CD4-positive, alpha-beta T cell treated with Interleukin-6 at 100 ng/mL for 8 hours (primary cell): ENCODE results near the gene CCNI.
"Not testable (repeated sequence)": the region's sequence is repeated elsewhere in the genome, so short reads cannot be mapped to it uniquely, and the experiment has no call there.

Experiments used
- DNase-seq: peaks from one replicate; pipeline ENCODE4 v3.0.0-alpha.2; 2020; ENCODE audit warnings: mixed read lengths, low spot score

The CCNI gene, protein sequence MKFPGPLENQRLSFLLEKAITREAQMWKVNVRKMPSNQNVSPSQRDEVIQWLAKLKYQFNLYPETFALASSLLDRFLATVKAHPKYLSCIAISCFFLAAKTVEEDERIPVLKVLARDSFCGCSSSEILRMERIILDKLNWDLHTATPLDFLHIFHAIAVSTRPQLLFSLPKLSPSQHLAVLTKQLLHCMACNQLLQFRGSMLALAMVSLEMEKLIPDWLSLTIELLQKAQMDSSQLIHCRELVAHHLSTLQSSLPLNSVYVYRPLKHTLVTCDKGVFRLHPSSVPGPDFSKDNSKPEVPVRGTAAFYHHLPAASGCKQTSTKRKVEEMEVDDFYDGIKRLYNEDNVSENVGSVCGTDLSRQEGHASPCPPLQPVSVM

DNA sequence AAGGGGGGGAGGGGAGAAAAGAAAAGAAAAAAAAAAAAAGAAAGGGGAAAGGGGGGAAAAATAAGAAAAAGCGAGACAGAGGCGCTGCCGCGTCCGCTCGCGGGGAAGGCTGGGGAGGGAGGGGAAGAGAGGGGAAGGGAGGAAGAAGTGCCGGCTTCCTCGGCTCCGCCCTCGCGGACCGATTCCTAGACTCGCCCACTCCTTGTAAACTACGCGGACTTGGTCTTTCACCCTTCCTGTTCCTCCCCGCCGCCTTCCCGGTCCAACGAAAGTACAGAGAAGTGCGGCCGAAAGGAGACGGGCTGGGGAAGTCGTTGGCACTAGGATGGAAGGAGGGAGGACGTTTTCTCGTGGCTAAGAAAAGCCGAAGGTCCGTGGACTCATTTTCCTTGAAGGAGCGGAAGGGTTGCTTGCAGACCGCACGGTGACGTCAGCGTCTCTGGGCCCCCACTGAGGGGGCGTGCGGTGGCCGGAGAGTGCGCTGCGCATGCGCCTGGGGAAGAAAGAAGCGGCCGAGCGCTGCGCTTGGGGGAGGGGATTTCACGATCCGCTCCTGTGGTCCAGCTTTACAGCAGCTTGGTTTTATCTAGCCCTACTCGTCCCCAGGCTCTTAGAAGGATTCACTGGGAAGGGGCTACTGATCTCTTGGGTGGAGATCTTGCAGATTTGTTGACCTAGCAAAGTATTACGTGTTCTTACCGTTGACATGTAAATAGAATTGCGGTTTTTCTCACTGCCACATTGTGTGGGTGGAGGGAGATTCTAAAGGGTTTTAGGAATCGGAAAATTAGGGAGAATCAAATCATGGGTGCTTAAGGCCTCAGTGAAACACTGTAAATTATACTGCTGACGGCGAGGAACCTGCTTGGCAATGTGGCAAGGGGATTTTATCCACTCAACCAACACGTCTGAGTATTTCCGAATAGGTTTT, at the start of gene CCNI:
Gene CCNI, minus strand, starts transcription at position 121 of the 931 bp plus-strand sequence. CDS start 9,627 bp downstream, outside the sequence.
- DNase-seq, result peak; percentile 91

DNA sequence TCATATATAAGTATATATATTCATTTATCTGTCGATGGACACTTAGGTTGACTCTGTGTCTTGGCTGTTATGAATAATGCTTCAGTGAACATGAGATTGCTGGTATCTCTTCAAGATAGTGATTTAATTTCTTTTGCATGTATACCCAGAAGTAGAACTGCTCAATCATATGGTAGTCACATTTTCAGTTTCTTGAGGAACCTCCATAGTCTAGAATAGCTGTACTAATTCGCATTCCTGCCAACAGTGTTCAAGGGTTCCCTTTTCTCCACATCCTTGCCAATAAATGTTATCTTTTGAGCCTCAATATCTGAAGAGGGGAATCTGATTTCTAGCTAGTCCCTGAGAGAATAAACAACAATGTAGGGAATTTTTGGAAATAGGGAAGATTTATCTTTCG, 48.8 kb upstream of the CCNI start:
- no peak for DNase-seq

DNA sequence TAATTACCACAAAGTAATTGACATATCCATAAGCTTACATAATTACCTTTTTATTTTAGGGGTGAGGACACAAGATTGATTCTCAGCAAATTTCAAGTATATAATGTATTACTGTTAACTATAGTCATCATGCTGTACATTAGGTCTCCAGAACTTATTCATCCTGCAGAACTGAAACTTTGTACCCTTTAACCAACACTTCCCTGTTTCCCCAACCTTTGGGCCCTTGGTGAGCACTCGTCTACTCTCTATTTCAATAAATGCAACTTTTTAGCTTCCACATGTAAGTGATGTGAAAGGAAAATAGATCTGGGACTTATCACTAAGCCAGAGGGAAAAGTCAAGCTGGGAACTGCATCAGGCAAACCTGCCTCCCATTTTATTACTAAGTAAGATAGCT, 47.6 kb upstream of the CCNI start:
- no peak for DNase-seq

DNA sequence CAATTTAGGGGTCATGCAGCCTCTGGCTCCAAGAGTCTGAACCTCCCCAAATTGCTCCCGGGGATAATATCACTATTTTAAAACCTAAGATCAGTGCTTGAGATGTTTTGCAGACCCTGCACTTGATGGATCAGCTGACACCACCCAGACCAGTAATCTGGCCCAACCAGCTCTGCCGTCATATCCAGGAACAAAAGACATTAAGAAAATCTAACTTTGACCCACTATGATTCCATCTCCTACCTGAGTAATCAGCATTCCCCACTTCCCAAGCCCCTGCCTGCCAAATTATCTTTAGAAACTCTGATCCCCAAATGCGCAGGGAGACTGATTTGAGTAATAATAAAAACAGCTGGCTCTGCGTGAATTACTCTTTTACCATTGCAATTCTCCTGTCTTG, 46.9 kb upstream of the CCNI start:
- no peak for DNase-seq

DNA sequence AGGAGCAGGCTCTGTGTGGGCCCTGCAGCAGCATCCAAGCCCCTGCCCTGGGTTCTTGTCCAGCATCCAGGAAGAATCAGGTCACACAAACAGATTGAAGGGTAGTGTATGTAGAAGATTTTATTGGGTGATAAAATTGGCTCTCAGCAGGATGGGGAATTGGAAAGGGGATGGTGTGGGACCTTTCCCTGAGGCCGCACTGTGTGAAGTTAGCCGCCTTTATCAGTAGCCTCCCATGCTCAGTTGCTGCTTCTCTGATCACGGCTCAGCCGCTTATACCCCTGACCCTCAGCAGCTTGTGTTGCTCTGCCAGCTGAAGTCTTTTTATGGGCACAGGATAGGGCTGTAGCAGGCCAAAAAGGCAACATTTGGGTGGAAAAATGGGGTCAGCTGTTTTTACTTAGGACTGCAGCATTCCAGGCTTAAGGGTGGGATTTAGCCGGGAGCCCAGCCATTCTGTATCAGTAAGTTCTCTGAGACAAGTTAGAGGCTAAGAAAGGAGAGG, 46.0 kb upstream of the CCNI start:
- DNase-seq, result no peak

DNA sequence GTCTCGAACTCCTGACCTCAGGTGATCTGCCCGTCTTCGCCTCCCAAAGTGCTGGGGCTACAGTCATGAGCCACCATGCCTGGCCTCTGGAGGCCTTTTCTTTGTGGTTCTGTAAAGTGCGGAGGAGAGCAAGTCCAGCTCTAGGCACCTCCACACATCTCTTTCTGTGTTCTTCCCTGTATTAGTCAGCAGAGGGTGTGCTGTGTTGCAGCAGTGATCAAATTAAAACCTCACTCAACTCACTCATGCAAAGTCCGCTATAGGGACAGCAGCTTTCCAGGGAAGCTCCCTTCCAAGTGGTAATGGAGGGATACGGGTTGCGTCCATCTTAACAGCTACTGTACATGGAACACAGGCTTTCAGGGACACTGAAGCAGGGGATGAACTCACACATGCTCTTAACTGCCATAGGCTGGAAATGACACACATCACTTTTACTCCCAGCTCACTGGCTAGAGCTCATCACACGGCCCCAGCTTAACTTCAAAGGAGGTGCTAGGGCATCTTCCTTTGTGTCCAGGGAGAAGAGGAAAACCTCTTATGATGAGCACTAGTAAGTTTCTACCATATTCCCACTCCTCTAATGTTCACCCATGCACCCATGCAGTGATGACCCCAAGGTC, 45.2 kb upstream of the CCNI start:
- DNase-seq, result no peak

DNA sequence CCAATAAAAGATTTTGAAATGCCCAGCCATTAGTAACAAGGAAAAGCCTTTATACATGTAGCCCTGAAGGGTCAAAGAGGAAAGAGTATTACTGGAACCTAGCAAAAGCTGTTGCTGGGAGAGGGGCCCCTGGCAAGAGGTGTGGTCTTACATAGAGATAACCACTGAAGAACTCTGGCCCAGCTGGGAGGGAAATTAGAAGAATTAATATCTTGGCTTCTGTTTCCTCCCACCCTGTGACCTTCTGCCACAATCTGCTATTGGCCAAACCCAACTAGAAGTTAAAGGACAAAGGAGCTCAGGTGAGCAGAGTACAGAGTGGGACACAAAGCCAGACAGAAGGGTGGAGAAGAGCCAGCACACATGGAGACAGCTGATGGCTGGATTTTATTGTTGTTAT, 41.9 kb upstream of the CCNI start:
- no peak for DNase-seq

DNA sequence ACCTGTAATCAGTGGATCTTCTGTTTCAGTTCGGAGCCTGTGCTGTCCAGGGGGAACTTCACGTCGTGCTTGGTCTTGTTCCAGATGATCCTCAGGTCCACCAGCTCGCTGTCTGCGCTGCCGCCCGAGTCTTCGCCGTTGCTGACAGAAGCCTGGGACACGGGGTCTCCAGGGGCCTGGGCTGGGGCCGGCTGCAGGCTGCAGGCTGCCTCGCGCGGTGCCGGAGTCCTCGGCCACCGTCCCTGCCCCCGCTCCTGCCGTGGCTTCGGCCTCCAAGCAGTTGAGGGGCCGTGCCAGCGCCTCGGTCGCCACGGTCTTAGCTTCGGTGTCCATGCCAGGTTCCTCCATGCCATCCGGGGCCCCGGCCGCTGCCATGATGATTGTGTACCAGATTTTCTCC, 37.3 kb upstream of the CCNI start:
- no peak for DNase-seq

DNA sequence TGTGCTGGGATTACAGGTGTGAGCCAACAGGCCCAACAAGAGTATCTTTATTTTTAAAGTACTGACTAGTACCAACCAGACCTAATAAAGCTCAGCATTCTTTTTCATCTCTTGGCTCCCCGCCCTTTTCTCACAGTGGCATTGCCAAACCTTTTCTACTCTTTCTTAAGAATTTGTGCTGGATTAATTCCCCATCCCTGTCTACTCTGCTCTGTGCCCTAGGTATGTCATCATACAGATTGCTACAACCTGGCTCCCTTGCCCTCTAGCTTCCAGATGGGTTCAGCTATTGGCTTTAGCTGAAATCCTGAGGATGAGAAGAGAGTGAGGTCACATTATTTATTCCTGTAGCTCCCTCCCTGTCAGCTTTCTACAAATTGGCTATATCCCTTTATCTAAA, 34.9 kb upstream of the CCNI start:
- DNase-seq, result no peak

DNA sequence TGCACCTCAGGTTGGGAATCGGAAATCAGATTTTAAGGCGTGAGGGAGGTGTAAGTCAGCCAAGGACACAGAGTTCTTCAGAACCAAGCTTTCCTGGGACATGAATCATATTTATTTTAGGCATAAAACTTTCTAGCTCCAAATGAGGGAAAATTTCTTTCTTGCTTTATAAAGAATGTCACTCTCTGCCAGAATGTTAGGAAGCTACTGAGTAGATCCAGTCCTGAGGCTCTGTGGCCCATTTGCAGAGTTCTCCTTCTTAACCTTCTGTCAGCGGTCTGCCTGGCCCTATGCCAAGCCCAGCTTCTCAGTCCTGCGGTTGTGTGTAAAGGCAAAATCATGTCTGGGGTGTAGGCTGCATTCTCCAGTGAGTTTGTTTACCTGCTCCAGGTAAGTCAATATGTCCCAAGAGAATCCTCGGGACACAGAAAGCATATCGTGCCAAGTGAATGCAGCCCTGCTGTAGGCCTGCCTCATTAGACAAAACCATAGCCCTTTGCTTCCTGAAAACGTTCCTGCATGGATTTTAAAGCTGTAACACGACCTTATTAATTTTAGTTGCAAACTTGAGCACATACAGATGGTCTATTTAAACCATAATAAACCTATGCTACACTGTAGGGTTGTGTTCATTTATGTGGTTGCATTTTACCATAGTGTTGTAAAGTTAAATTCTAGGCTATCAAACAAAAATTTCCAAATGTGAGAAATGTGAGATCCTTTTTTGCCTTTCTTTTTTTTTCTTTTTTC, 29.2 kb upstream of the CCNI start:
- no peak for DNase-seq

DNA sequence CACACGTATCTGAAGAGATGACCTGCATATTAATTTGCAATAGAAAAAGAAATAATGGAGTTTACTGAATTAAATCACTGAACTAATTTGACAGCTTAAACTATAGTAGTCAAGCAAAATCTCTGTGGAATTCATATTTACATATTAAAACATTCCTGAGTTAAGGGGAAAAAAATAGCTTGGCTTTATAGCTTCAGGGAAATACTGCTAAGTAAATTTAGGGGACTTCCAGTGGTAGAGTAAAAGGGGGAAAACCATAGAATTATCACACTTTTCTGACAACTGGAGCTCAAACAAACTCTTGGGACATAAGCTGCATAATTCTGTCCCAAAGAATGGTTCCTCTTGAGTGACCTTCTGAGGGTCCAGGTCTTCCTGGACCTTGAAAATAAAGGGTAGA, 28.6 kb upstream of the CCNI start:
- DNase-seq, result no peak

DNA sequence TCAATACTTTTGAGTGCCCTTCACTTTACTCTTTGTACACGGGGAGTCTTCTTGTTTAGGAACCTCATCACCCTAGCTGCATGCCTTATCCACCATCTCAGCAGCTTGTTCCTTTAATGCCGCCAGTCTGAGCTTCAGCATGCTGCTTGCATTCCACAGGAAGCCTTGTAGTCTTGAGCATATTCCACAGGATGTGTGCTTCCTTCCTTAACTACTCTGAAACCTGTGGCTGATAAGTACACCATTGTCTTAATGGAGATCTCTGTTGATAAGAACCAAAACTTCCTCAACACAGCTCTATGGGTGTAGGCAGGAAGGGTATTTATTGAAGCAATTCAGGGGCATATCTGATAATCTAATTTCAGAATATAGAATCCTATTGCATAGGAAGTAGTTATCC, 24.4 kb upstream of the CCNI start:
- DNase-seq, result peak; percentile 3

DNA sequence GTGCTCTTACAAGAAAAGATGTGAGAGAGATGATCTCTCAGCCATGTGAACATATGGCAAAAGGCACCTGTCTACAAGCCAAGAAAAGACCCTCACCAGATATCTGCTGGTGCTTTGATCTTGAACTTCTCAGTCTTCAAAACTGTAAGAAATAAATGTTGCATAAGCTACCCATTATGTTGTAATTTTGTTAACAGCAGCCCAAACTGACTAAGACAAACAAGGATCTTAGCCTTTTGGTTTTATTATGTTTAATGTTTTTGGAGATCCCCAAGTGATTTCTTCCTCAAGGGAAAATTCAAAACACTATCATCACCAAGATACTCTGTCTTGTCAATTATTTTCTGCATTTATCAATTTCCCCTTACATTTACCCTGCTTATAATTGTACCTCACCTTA, 21.8 kb upstream of the CCNI start:
- DNase-seq, result no peak

DNA sequence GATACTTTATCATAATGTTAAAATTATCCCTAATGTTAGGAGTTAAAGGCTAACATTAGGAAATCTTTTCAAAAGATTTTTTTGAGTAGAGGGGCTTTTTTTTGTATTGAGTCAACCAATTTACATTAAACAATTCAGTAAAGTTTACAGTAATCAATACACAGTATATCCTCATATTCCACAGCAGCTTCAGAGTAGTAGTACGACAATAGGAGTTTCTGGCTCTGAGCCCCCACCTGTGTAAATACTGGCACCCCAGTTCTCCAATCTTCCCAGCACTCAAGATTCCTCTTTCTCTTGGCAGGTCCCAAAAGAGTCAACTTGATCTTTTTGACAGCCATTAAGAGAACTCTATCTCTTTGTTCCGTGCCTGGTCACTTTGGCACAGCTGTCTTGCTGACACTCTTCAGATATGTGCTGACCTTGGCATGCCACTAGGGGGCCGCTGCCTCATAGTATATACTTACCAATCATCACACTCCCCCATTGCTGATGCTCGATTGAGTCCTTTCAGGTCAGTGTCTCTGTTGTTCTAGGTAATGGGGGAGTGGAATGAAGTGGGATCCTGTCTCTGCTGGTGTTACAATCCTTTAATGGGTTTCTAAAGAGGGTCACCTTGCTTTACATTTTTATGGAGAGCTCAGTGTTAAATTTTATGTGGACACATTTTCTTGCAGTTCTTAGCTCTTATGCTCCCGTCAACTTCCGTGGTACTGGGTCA, 19.5 kb upstream of the CCNI start:
- peak; percentile 72 for DNase-seq

DNA sequence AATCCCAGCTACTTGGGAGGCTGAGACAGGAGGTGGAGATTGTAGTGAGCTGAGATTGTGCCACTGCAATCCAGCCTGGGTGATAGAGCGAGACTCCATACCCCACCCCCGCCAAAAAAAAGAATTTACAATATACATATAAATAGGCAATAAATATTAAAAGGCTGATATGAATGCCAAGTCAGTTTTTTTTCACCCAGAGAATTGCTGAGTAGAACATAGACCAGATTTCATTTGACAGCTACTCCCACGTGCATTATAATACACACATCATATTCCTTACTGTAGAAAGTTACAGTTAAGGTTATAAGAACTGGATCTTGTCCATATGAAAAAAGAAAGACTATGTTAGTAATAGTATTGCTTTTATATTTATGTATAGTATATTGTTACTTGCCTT, 18.7 kb upstream of the CCNI start:
- DNase-seq, result no peak

DNA sequence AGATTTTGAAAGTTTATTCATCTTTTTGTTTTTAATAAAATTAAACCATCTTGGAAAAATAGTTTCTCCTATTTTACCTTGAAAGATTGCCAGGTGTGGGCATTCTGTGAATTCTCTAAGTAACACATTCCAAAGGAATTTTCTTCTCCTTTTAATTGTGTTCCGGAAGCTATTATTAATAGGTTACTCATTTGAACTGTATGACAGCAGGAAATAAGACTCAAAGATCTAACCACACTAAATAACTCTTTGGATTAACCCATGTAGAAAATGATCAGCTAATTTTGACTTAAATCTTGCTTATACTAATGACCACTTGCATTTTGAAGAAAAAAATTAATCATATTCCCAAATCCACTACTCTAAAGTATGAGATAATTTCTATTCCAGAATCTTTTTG, 17.6 kb upstream of the CCNI start:
- no peak for DNase-seq

DNA sequence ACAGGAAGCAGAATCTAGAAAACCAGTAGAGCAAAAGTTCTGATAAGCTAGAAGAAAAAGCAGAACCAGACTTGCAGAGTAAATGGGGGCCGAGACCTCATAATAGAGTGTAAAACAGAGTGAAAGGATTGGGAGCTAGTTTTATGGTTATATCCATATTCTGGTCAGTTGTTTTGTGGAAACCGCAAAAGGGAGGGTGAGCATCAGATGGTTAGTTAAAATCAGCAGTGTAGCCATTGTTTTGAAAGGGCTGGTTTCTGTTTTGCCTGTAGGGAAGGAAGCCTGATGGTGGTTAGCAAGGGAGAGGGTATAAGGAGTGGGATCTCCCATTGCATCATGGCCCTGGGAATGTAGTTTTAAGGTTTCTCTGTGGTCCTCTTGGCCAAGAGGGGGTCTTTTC, 17.2 kb upstream of the CCNI start:
- no peak for DNase-seq

DNA sequence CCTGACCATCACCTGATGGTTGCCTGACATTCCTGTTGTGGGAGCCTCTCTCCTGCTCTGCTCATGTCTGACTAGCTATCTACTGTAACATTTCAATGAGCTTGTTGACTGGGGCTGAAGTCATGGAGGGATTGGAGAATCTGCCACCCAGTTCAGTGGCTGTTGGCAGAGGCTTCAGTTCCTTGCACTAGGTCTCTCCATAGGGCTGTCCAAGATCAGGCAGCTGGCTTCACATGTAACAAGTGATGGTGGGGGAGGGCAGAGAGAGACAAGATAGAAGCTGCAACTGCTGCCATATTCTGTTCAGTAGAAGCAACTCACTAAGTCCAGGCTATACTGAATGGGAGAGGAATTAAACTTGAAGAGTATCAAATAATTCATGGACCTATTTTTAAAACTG, 14.1 kb upstream of the CCNI start:
- DNase-seq, result no peak

DNA sequence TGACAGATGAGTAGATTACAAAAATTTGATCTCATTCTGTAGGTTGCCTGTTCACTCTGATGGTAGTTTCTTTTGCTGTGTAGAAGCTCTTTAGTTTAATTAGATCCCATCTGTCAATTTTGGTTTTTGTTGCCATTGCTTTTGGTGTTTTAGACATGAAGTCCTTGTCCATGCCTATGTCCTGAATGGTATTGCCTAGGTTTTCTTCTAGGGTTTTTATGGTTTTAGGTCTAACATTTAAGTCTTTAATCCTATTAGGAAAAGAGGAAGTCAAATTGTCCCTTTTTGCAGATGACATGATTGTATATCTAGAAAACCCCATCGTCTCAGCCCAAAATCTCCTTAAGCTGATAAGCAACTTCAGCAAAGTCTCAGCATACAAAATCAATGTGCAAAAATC, 11.2 kb upstream of the CCNI start:
- DNase-seq, result not testable (repeated sequence)

DNA sequence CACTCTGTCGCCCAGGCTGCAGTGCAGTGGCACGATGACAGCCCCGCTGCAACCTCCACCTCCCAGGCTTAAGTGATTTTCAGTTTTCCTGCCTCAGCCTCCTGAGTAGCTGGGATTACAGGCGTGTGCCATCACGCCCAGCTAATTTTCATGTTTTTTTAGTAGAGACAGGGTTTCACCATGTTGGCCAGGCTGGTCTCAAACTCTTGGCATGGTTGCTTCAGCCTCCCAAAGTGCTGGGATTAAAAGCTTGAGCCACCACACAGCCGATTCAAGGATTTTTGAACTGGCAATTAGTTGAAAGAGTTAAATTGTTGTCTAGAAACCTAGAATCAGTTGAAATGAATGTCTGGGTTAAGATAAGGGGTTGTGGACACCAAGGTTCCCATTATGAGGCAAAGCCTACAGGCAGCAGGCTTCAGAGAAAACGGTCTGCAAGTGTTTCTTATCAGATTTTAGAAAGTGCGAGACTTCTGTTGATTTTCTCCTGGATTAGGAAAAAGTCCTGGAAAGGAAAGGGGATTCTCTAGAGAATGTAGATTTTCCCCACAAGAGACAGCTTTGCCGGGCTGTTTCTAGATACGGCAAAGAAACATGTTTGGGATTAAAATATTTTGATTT, 8.3 kb upstream of the CCNI start:
- DNase-seq, result no peak
